RWPE1 (cell line): Measurements from ENCODE around the gene SPO11.

Experiments used
- CTCF ChIA-PET: fragments of 350-600 bp; sonication (Branson Sonifier 250); formaldehyde crosslinking; extraction: SDS; loops from one replicate; lab custom pipeline; 2021; lab: Yijun Ruan, JAX
- POLR2A ChIA-PET: fragments of 400-600 bp; formaldehyde crosslinking; extraction: SDS; loops from one replicate; lab custom pipeline; 2020; ENCODE audit warnings: antibody characterized with exemption; ENCODE audit not compliant: low non-redundant PET; lab: Yijun Ruan, JAX
- DNase-seq: peaks from one replicate; pipeline ENCODE4 v3.0.0; 2012; ENCODE audit warnings: low spot score
- H3K27ac ChIP-seq: fragments of 450-650 bp; 2 replicates; pipeline ENCODE4 v1.5.1; 2017
- CTCF ChIP-seq: fragments of 450-650 bp; conservative IDR thresholded peaks from 2 replicates; pipeline ENCODE4 v1.5.1; 2017; ENCODE audit warnings: low read depth, mild to moderate bottlenecking

Gene SPO11, protein sequence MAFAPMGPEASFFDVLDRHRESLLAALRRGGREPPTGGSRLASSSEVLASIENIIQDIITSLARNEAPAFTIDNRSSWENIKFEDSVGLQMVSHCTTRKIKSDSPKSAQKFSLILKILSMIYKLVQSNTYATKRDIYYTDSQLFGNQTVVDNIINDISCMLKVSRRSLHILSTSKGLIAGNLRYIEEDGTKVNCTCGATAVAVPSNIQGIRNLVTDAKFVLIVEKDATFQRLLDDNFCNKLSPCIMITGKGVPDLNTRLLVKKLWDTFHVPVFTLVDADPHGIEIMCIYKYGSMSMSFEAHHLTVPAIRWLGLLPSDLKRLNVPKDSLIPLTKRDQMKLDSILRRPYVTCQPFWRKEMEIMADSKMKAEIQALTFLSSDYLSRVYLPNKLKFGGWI

DNA sequence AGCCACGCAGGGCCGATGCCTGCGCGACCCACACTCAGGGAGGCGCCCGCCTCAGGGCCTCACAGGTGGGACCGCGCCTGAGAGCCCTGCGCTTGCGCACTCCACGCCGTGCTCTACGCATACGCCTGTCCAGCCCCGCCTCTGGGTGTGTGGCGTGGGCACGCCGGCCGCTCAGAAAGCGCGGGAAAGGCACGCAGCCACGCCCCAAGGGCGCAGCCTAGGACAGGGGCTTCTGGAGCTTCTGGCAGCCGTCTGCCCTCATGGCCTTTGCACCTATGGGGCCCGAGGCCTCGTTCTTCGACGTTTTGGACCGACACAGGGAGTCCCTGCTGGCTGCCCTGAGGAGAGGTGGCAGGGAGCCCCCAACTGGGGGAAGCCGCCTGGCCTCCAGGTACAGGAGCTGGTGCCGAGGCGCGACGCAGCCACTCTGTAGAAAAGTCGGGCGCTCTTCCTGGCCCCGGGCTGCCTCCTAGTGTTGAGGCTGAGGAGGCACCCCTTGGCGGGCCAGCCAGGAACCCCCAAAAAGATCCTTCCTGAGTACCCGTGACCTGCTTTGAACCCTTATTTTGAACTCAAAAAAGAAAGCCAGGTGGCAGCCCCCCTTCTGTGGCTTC lies at the start of gene SPO11:
TSS of gene SPO11 (plus strand) at position 196 of the 614 bp plus-strand sequence. CDS start at position 261, 65 bp downstream.
- ChIA-PET CTCF (interaction anchor here (0.6 to 8.5 kb wide), 8 partner anchors 17 to 880 kb away, joined by 3 to 154 read pairs (median 5); no protein-coding TSS in a partner anchor), POLR2A (no interaction called here)
- TF ChIP-seq CTCF: no peak
- no peak for DNase-seq
- no peak within 1 kb of the TSS for H3K27ac ChIP-seq

GRCh38 chr20:57280221-57280620 lies 49.4 kb upstream of the SPO11 start:
- TF ChIP-seq CTCF: no peak
- no peak for DNase-seq
- ChIA-PET POLR2A (no interaction called here), CTCF (interaction anchor here (0.7 to 0.9 kb wide), 2 partner anchors 156 to 188 kb away, joined by 3 to 4 read pairs; no protein-coding TSS in a partner anchor)
- no peak overlapping the region for H3K27ac ChIP-seq

DNA sequence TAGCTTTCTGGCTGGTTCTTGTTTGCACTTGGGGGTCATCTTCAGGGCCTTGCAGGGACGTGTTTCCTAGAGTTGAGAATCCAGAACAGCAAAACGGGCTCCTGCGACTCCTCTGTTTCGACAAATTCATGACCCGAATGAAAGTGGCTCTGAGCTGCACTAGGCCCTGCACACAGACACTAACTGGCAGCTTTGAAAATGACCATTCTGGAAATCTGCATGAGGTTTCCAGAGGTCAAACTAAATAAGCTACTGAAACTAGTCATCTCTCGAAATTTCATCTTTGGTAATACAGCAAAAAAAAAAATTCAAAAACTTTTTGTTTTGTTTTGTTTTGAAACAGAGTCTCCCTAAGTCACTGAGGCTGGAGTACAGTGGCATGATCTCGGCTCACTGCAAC lies 47.7 kb upstream of the SPO11 start:
- no peak for DNase-seq
- CTCF ChIA-PET: interaction anchor here (0.6 to 0.9 kb wide), 3 partner anchors 20 to 1369 kb away, joined by 3 to 6 read pairs (median 3); partner anchors contain the start of gene STX16

DNA sequence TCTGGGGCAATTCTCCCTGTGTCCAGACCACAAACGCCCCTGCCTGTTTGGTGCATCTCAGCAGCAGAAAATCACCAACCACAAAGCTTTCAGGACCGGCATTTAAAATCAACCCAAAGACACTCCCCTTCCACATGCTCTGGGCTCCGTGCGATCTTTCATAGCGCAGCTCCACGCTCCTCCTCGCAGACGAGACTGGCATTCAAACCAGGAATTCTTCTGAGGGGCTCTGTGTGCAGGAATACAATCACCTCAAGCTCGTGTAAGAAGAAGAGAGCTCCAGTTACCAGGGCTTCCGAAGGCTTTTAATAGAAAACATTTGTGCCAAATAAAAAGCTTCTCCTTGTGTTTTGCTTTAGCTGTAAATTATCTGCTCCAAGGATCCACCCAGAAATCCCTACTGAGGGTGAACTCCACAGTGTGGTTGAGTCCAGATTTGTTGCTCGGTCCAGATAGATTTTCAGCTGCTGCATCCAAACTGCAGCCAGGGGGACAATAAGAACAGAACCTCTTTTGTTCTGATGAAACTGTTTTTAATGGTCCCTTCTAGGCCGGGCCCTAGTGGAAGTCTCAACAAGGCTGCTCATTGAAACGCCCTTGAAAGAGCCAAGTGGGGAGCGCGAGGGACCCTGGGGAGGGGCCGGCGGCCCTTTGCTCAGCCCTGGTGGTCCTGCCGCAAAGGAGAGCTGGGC lies 46.8 kb upstream of the SPO11 start:
- DNase-seq: no peak
- POLR2A ChIA-PET: interaction anchor here (0.7 kb wide), 1 partner anchor 832 kb away, joined by 3 read pairs; no protein-coding TSS in a partner anchor
- no peak overlapping the region for H3K27ac ChIP-seq
- CTCF ChIA-PET: interaction anchor here (0.7 to 1.1 kb wide), 6 partner anchors 8 to 80 kb away, joined by 3 to 4 read pairs (median 3); no protein-coding TSS in a partner anchor
- TF ChIP-seq CTCF: no peak

More for the DNA sequence above, 47.7 kb upstream of the SPO11 start:
- POLR2A ChIA-PET: interaction anchor here (0.7 kb wide), 1 partner anchor 833 kb away, joined by 3 read pairs; no protein-coding TSS in a partner anchor
- no peak overlapping the region for H3K27ac ChIP-seq
- no peak for TF ChIP-seq CTCF

DNA sequence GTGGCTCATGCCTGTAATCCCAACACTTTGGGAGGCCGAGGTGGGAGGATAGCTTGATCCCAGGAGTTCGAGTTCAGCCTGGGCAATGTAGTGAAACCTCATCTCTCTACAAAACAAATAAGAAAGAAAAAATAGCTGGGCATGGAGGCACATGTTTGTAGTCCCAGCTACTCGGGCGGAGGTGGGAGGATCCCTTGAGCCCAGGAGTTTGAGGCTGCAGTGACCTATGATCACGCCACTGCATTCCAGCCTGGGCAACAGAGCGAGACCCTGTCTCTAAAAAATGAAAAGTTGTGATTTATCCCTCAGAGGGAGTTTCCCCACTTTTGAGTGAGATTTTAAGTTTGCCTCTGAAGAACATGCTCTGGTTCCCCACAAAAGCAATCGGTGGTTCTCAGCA lies 45.7 kb upstream of the SPO11 start:
- TF ChIP-seq CTCF: no peak
- POLR2A ChIA-PET: no interaction called here
- DNase-seq: no peak
- CTCF ChIA-PET: interaction anchor here (0.6 to 1.1 kb wide), 3 partner anchors 11 to 16 kb away, joined by 3 read pairs; no protein-coding TSS in a partner anchor
- H3K27ac ChIP-seq: no peak overlapping the region
